GM23248 (cell line): ENCODE measurements around the gene RTN4RL2. TPM values are rescaled to one million over a fixed set of nuclear protein-coding genes. Genes with fewer than 3 reads are reported as not detected.

Source experiments
- DNase-seq: peaks from one replicate; pipeline ENCODE4 v3.0.0-alpha.2; 2015
- H2AFZ ChIP-seq: fragments of 200-600 bp; sonication (generic); 2 replicates; pipeline ENCODE4 v1.6.1; 2016; ENCODE audit warnings: antibody characterized with exemption
- H3F3A ChIP-seq: fragments of 200-600 bp; sonication (generic); 2 replicates; pipeline ENCODE4 v1.6.1; 2016; ENCODE audit warnings: mild to moderate bottlenecking, antibody characterized with exemption, mixed run types; ENCODE audit not compliant: insufficient read depth
- H3K27ac ChIP-seq: fragments of 200-600 bp; sonication (generic); 2 replicates; pipeline ENCODE4 v1.5.1; 2016; ENCODE audit warnings: mild to moderate bottlenecking
- H3K27me3 ChIP-seq: fragments of 200-600 bp; sonication (generic); replicated peaks from 2 replicates; pipeline ENCODE4 v1.6.1; 2016; ENCODE audit warnings: mild to moderate bottlenecking; ENCODE audit not compliant: insufficient read depth
- H3K36me3 ChIP-seq: fragments of 200-600 bp; sonication (generic); 2 replicates; pipeline ENCODE4 v1.6.1; 2016; ENCODE audit warnings: low read depth, mild to moderate bottlenecking
- H3K4me1 ChIP-seq: fragments of 200-600 bp; sonication (generic); 2 replicates; pipeline ENCODE4 v1.6.1; 2016; ENCODE audit warnings: mild to moderate bottlenecking; ENCODE audit not compliant: insufficient read depth
- H3K4me2 ChIP-seq: fragments of 200-600 bp; sonication (generic); one replicate; pipeline ENCODE4 v1.6.1; 2016; ENCODE audit warnings: mild to moderate bottlenecking; ENCODE audit not compliant: unreplicated experiment
- H3K4me3 ChIP-seq: fragments of 200-600 bp; sonication (generic); 2 replicates; pipeline ENCODE4 v1.5.1; 2016; ENCODE audit warnings: mild to moderate bottlenecking
- H3K79me2 ChIP-seq: fragments of 200-600 bp; sonication (generic); 2 replicates; pipeline ENCODE4 v1.6.1; 2016; ENCODE audit warnings: mild to moderate bottlenecking; ENCODE audit not compliant: insufficient read depth
- H3K9ac ChIP-seq: fragments of 200-600 bp; sonication (generic); 2 replicates; pipeline ENCODE4 v1.6.1; 2016; ENCODE audit warnings: mild to moderate bottlenecking
- H3K9me2 ChIP-seq: fragments of 200-600 bp; sonication (generic); 2 replicates; pipeline ENCODE4 v1.6.1; 2016; ENCODE audit warnings: mixed run types, mild to moderate bottlenecking, moderate library complexity; ENCODE audit not compliant: insufficient read depth
- H3K9me3 ChIP-seq: fragments of 200-600 bp; sonication (generic); one replicate; pipeline ENCODE4 v1.6.1; 2017; ENCODE audit warnings: low read depth
- H4K20me1 ChIP-seq: fragments of 200-600 bp; sonication (generic); 2 replicates; pipeline ENCODE4 v1.6.0; 2016; ENCODE audit not compliant: insufficient read depth
- EZH2 ChIP-seq: fragments of 200-600 bp; sonication (generic); IDR thresholded peaks from 2 replicates; pipeline ENCODE4 v1.6.1; 2018; ENCODE audit warnings: antibody characterized with exemption, mild to moderate bottlenecking; ENCODE audit not compliant: insufficient read depth, poor library complexity, severe bottlenecking
- EZH2phosphoT487 ChIP-seq: fragments of 200-600 bp; sonication (generic); IDR thresholded peaks from 2 replicates; pipeline ENCODE4 v1.6.1; 2018; ENCODE audit warnings: antibody characterized with exemption, moderate library complexity, mild to moderate bottlenecking, low read depth; ENCODE audit not compliant: insufficient read depth
- WGBS, 2 experiments: methylation state at CpG; one replicate each; pipeline ENCODE4 v1.1.6; 2015 to 2017; ENCODE audit warnings: low lambda C conversion rate in 2 of 2, low coverage in 1 of 2; ENCODE audit errors: missing lambda C conversion rate in 2 of 2; 5-methylcytosine and 5-hydroxymethylcytosine counted together
- in situ Hi-C: fragments of 300-500 bp; cut with MboI; formaldehyde crosslinking; loops from 2 replicates; pipeline ENCODE4 v1.15.0; 2020
- polyA plus RNA-seq: library from polyadenylated mRNA; unstranded; fragments of >200 nt; fragmentation: Nextera tagmentation; extraction: Ambion mirVana; gene quantifications from 2 replicates; pipeline ENCODE4 v1.2.1, GENCODE V29; 2016
- small RNA-seq: library from RNA; depleted of rRNA; stranded (forward); fragments of <200 nt; gene quantifications from one replicate; pipeline ENCODE3, GENCODE V24; 2014; ENCODE audit warnings: low read depth, low replicate concordance
- total RNA-seq: library from RNA; depleted of rRNA; stranded (reverse); fragments of >200 nt; shearing (Covaris generic); gene quantifications from 2 replicates; pipeline ENCODE4 v1.2.3, GENCODE V29; 2014; rRNA removed

Gene RTN4RL2
- total and polyA plus RNA-seq, 2 experiments from 2014 or later: 0.32 to 1.1 TPM

- Histone ChIP-seq H3K27me3 (no peaks in the 10 kb centered on the region), H2AFZ (peak within 1 kb of the TSS; percentile 100), H3K4me1 (peaks cover 4% of the 10 kb centered on the region; the same call in 1 of the 2 replicates), H3K79me2 (no peaks in the 10 kb centered on the region), H3K27ac (peak within 1 kb of the TSS; percentile 48), H3K4me3 (peak within 1 kb of the TSS; percentile 99), H3K36me3 (no peaks in the 10 kb centered on the region), H4K20me1 (no peaks in the 10 kb centered on the region), H3K9me2 (no peaks in the 10 kb centered on the region), H3K9ac (peak within 1 kb of the TSS; percentile 89), H3K4me2 (peak within 1 kb of the TSS; percentile 95), H3K9me3 (no peaks in the 10 kb centered on the region), H3F3A (no peaks in the 10 kb centered on the region)
- in situ Hi-C loops: no loop called here
- peak; percentile 80 for DNase-seq
- 0 to 1% methylated on average over 53 to 55 of the region's 66 CpGs for WGBS, 2 experiments
- no peak for TF ChIP-seq EZH2
- no peak for TF ChIP-seq EZH2phosphoT487
Observed at GRCh38 chr11:57515332-57516060, 55.2 kb downstream of the RTN4RL2 start, which contains the start of gene SLC43A1. SLC43A1 (minus strand) TSS chr11:57515702; CDS start chr11:57514111, 1,591 bp downstream.

- Histone ChIP-seq H3K4me1 (peaks cover 4% of the 10 kb centered on the region; the same call in 1 of the 2 replicates), H3F3A (no peaks in the 10 kb centered on the region), H2AFZ (peak overlapping the region; percentile 100), H3K79me2 (no peaks in the 10 kb centered on the region), H3K9me3 (no peaks in the 10 kb centered on the region), H3K9ac (peak overlapping the region; percentile 89), H4K20me1 (no peaks in the 10 kb centered on the region), H3K4me3 (peak overlapping the region; percentile 99), H3K4me2 (peak overlapping the region; percentile 95), H3K27me3 (no peaks in the 10 kb centered on the region), H3K27ac (peak overlapping the region; percentile 48), H3K9me2 (no peaks in the 10 kb centered on the region), H3K36me3 (no peaks in the 10 kb centered on the region)
- no peak for DNase-seq
- WGBS, 2 experiments: 4 to 7% methylated on average over 5 of the region's 5 CpGs
- in situ Hi-C loops: no loop called here
- TF ChIP-seq EZH2 (no peak), EZH2phosphoT487 (no peak)
Observed at GRCh38 chr11:57516061-57516443, 55.7 kb downstream of the RTN4RL2 start.

GRCh38 chr11:57521116-57521515, 60.8 kb downstream of the RTN4RL2 start:
- WGBS, 2 experiments: 92 to 98% methylated on average over 2 of the region's 2 CpGs

GRCh38 chr11:57523419-57523818, 63.1 kb downstream of the RTN4RL2 start:
- no peak overlapping the region for H3K4me2 ChIP-seq
- 78 to 79% methylated on average over 4 of the region's 4 CpGs for WGBS, 2 experiments
- TF ChIP-seq EZH2phosphoT487 (no peak), EZH2 (no peak)
- no peak overlapping the region for H2AFZ ChIP-seq
- no peaks in the 10 kb centered on the region for H3F3A ChIP-seq
- no peaks in the 10 kb centered on the region for H3K27me3 ChIP-seq
- no peaks in the 10 kb centered on the region for H3K79me2 ChIP-seq
- H3K9me3 ChIP-seq: no peaks in the 10 kb centered on the region
- no peaks in the 10 kb centered on the region for H3K9me2 ChIP-seq
- no peak overlapping the region for H3K4me3 ChIP-seq
- no peaks in the 10 kb centered on the region for H3K4me1 ChIP-seq
- no peaks in the 10 kb centered on the region for H3K36me3 ChIP-seq
- no peaks in the 10 kb centered on the region for H4K20me1 ChIP-seq
- no peak for DNase-seq
- H3K9ac ChIP-seq: no peak overlapping the region
- H3K27ac ChIP-seq: no peak overlapping the region
- in situ Hi-C loops: loop anchor here (10.0 kb wide), 1 partner anchor 69 kb away; no protein-coding TSS in a partner anchor

More at GRCh38 chr11:57521116-57521515, 60.8 kb downstream of the RTN4RL2 start:
- H2AFZ ChIP-seq: no peak overlapping the region
- no peaks in the 10 kb centered on the region for H3K9me2 ChIP-seq
- H3K4me1 ChIP-seq: peaks cover 1% of the 10 kb centered on the region; the same call in 1 of the 2 replicates
- H3K9me3 ChIP-seq: no peaks in the 10 kb centered on the region
- no peak overlapping the region for H3K4me3 ChIP-seq
- no peaks in the 10 kb centered on the region for H3K36me3 ChIP-seq
- no peak overlapping the region for H3K27ac ChIP-seq
- in situ Hi-C loops: loop anchor here (10.0 kb wide), 1 partner anchor 66 kb away; no protein-coding TSS in a partner anchor
- H3K79me2 ChIP-seq: no peaks in the 10 kb centered on the region
- TF ChIP-seq EZH2 (no peak), EZH2phosphoT487 (no peak)
- H3K4me2 ChIP-seq: no peak overlapping the region
- no peak overlapping the region for H3K9ac ChIP-seq
- DNase-seq: no peak
- H3K27me3 ChIP-seq: no peaks in the 10 kb centered on the region
- no peaks in the 10 kb centered on the region for H3F3A ChIP-seq
- H4K20me1 ChIP-seq: no peaks in the 10 kb centered on the region

Small RNA genes lying within 50 kb of the gene (small RNA-seq; reads per million reads assigned to genes)
- not detected for gene RNA5SP341

Other genes with a start within 250 kb of the RTN4RL2 start
- gene APLNR, start 223.3 kb upstream of the RTN4RL2 start, total RNA-seq: not detected in 2 replicates
- 0.18 TPM in 1 of 2 replicates, not detected in the other for gene APLNR, start 223.3 kb upstream of the RTN4RL2 start, polyA plus RNA-seq
- gene TNKS1BP1, start 135.6 kb upstream of the RTN4RL2 start, total RNA-seq: 89.7 and 92.1 TPM in 2 replicates
- gene TNKS1BP1, start 135.6 kb upstream of the RTN4RL2 start, polyA plus RNA-seq: 88.2 and 88.8 TPM in 2 replicates
- 69.2 and 76.2 TPM in 2 replicates for gene SSRP1, start 124.6 kb upstream of the RTN4RL2 start, total RNA-seq
- 29.3 and 32.9 TPM in 2 replicates for gene SSRP1, start 124.6 kb upstream of the RTN4RL2 start, polyA plus RNA-seq
- not detected in 2 replicates for gene P2RX3, start 122.2 kb upstream of the RTN4RL2 start, total RNA-seq
- 0.10 TPM in 1 of 2 replicates, not detected in the other for gene P2RX3, start 122.2 kb upstream of the RTN4RL2 start, polyA plus RNA-seq
- gene PRG3, start 79.4 kb upstream of the RTN4RL2 start, total RNA-seq: not detected in 2 replicates
- not detected in 2 replicates for gene PRG3, start 79.4 kb upstream of the RTN4RL2 start, polyA plus RNA-seq
- 0.51 and 2.2 TPM in 2 replicates for gene PRG2, start 69.9 kb upstream of the RTN4RL2 start, total RNA-seq
- gene PRG2, start 69.9 kb upstream of the RTN4RL2 start, polyA plus RNA-seq: 2.6 and 2.8 TPM in 2 replicates
- 23.2 and 57.7 TPM in 2 replicates for gene SLC43A3, start 33.4 kb upstream of the RTN4RL2 start, total RNA-seq
- 33.3 and 33.4 TPM in 2 replicates for gene SLC43A3, start 33.4 kb upstream of the RTN4RL2 start, polyA plus RNA-seq
- 6.2 and 9.3 TPM in 2 replicates for gene SLC43A1, start 55.2 kb downstream of the RTN4RL2 start, total RNA-seq
- gene SLC43A1, start 55.2 kb downstream of the RTN4RL2 start, polyA plus RNA-seq: 7.1 and 7.7 TPM in 2 replicates
- 29.0 and 48.3 TPM in 2 replicates for gene TIMM10, start 70.2 kb downstream of the RTN4RL2 start, total RNA-seq
- 73.4 and 78.3 TPM in 2 replicates for gene TIMM10, start 70.2 kb downstream of the RTN4RL2 start, polyA plus RNA-seq
- gene SMTNL1, start 77.1 kb downstream of the RTN4RL2 start, total RNA-seq: not detected in 2 replicates
- gene SMTNL1, start 77.1 kb downstream of the RTN4RL2 start, polyA plus RNA-seq: not detected in 2 replicates
- 32.8 and 41.5 TPM in 2 replicates for gene UBE2L6, start 107.1 kb downstream of the RTN4RL2 start, total RNA-seq
- gene UBE2L6, start 107.1 kb downstream of the RTN4RL2 start, polyA plus RNA-seq: 74.0 and 75.9 TPM in 2 replicates
- 98.0 and 147 TPM in 2 replicates for gene SERPING1, start 137.2 kb downstream of the RTN4RL2 start, total RNA-seq
- 319 and 327 TPM in 2 replicates for gene SERPING1, start 137.2 kb downstream of the RTN4RL2 start, polyA plus RNA-seq
- gene YPEL4, start 189.4 kb downstream of the RTN4RL2 start, total RNA-seq: 1.7 TPM in 1 of 2 replicates, not detected in the other
- 0.35 and 0.49 TPM in 2 replicates for gene YPEL4, start 189.4 kb downstream of the RTN4RL2 start, polyA plus RNA-seq
- gene CLP1, start 197.2 kb downstream of the RTN4RL2 start, total RNA-seq: 19.6 and 21.0 TPM in 2 replicates
- gene CLP1, start 197.2 kb downstream of the RTN4RL2 start, polyA plus RNA-seq: 16.2 and 16.4 TPM in 2 replicates
- gene ZDHHC5, start 207.6 kb downstream of the RTN4RL2 start, total RNA-seq: 43.6 and 52.5 TPM in 2 replicates
- 35.8 and 36.7 TPM in 2 replicates for gene ZDHHC5, start 207.6 kb downstream of the RTN4RL2 start, polyA plus RNA-seq